Esophagus mucosa (tissue), 1 donor: ENCODE data around the gene SNRPD3. TPM values are rescaled to one million over a fixed set of nuclear protein-coding genes. Genes with fewer than 3 reads are reported as not detected.
"Not testable (repeated sequence)": the region's sequence is repeated elsewhere in the genome, so short reads cannot be mapped to it uniquely, and the experiment has no call there.

Experiments
- ATAC-seq: fragments of 200-7000 bp; cut with Tn5 transposase; one replicate; pipeline ENCODE4 v1.9.1; 2020
- total RNA-seq: library from RNA; stranded (reverse); gene quantifications from one replicate; pipeline ENCODE4 v1.2.4, GENCODE V29; 2023
- donor health status: DM: yes; HTN: yes; CAD: no.

SNRPD3 gene
- total RNA-seq = 72.7 TPM

DNA sequence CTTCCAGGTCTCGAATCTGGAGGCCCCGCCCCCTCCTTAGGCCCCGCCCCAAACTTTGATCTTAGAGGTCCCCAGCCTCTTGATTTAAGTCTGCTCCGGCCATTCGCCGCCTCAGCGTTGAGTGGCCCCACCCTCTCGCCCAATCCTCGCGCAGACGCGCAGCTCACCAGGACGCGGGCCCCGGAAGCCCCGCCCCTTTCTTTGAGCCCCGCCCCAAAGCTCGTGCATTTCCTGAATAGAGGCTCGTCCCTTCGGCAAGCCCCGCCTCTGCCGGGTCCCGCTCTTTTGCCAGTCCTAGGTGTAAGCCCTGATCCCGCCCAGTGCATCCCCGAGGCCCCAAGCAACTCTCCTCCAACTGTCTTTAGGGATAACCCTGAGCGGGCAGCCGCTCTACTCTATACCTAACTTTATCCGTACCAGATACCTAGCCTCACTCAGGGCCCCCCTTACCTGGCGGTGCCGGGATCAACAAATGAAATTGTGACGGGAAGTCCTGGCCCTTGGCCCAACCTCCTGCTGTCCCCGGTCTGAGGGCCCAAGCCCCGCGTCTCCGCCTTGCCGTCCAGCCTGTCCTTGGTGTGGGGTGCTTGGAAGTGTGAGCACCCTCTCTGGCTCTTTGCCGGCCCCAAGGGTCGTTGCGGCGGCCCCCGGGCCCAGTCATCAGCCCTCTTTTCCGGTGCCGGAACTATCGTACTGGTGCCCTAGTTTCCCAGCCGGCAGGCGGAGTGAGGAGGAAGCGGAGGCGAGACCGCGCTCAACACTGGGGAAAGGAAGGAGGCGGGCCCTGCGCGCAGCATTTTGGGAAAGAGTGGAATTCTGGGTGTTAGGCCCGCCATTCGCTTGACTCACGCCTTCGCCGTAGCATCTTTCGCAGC lies at the start of gene SNRPD3:
Gene SNRPD3 (plus strand): TSS at position 835 of the 875 bp plus-strand sequence. CDS start 1,676 bp downstream, outside the sequence.
- ATAC-seq = peak; percentile 95

GRCh38 chr22:24506802-24507438 lies 48.9 kb upstream of the SNRPD3 start:
- ATAC-seq = peak; percentile 19

DNA sequence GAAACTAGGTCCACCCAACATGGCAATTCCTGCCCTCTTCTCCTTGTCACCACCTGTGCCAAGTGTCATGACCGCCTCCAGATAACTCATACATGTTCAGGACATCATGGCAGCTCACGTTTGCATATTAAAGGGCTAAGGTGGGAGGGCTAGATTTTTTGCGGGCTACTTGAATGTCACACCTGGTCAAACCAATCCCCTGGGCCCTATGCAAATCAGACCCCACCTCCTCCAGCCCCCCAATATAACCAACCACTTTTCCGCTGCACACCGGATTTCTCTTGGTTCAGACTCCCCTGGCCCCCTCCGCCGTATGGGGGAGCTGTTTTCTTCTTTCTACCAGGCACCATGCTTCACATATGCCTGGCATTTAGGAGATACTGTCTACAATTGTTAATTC lies 48.1 kb upstream of the SNRPD3 start:
- ATAC-seq = no peak

DNA sequence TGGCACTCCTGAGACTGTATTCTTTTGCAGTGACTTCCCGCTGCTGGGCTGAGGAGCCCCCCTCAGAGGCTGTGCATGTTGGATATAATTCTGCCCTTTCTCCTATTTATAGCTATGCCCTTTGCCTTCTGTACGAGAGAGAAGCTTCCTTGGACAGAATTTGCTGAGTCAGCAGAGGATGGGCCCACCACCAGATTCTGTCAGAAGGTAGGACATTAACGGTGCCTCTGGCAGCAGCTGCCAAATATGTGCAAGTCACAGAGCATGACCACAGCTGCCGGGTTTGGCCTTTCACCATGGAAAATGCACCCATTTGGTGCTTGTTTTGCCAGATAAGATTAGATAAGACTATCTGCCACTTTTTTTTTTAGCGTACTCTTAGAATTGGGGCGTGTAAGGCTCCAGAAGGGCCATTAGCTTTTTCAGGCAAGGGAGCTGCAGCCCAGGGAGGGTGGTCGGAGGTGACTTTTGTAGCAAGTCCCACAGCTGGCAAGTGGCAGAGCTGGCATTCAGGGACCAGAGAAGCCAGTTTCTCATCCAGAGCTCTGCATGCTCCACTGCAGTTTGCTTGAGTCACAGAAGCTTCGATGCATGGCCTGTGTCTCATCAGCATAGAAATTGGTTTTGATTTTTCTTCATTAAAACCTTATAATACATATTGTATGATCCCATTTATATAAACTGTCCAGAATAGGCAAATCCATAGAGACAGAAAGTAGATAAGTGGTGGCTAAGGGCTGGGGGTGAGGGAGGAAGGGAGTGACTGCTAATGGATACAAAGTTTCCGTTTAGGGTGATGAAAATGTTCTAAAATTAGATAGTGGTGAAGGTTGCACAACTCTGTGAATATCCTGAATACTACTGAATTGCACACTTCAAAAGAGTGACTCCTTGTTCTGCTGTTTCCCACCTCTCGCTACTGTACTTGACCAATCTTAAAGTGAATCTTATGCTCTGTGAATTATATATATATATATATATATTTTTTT lies 44.9 kb upstream of the SNRPD3 start:
- ATAC-seq = peak; percentile 53

- ATAC-seq = no peak
These were observed 43.8 kb upstream of the SNRPD3 start for GRCh38 chr22:24512043-24512442.

DNA sequence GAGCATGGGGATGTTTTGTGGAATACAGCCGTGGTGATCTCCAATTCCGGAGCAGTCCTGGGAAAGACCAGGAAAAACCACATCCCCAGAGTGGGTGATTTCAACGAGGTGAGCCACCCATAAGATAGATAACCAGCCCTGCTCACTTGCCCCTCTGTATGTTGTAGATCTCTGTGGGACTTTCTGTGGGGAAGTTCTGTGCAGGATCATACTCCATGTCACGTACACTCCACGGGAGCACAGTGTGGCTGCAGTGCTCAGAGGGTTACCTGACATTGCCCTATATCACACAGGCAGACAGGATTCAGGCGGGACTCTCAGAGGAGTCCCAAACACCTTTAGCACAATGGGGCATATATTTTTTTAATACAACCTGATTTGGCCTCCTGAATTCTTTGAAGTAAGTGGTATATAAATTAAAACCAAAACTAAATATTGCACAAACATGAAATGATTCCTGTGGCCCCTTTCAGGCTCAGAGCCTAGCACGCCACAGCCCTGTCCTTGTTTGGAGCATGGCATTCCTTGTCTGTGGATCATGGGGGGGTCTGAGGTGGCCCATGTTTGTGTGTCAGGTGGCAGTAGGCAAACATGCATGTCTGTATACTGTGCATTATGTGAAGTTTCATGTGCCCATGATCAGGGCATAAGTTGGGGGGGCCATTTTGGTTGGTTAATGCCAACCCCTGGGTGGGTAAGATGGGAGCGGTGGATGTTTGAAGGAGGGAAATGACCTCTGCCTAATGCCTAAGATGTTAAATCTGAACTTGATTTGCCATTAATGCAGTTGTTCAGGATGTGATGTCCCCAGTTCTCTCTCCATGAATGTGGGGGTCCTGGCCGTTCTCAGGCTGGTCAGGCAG lies 42.2 kb upstream of the SNRPD3 start:
- no peak for ATAC-seq

- no peak for ATAC-seq
These were observed 41.4 kb upstream of the SNRPD3 start for GRCh38 chr22:24514241-24515026.

- no peak for ATAC-seq
These were observed 40.8 kb upstream of the SNRPD3 start for GRCh38 chr22:24515027-24515338.

- no peak for ATAC-seq
These were observed 39.5 kb upstream of the SNRPD3 start for GRCh38 chr22:24516301-24516737.

DNA sequence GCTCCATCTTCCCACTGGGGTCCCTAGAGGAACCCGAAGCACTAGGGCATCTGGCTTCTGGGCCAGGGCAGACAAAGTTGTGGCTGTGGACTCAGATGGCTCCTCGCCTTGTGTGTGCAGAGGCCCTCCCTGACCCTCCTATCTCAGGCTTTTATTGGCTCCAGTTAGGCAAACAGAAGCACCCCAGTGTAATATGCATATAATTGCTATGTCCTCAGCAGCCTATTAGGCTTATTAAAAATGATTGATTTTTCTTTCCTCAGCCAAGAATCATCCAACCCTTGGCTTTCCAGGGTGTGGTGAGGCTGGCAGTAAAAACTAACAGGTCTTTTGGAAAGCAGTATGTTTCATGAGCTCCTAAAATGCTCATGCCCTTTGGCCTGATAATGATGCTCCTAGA lies 38.4 kb upstream of the SNRPD3 start:
- ATAC-seq = no peak

DNA sequence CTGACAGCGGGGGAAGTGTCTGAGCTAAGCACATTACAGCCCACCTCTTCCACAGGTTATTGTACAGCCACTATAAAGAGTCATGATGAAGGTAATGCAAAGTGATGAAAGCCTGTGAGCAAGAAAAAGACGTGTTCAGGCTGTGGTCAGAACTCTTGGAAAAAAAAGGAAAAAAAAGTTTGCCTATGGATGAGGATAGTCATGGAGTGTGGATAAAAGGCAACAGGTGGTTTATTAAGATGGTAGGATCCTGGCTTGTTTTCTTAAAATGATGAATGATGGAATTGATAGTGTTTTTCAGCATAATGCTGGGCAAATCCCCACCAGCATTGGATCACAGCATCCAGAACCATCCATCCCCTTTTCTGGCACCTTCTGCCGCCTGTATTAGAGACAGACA lies 37.6 kb upstream of the SNRPD3 start:
- no peak for ATAC-seq

- ATAC-seq = no peak
These were observed 36.9 kb upstream of the SNRPD3 start for GRCh38 chr22:24518771-24519485.

- ATAC-seq = no peak
These were observed 36.3 kb upstream of the SNRPD3 start for GRCh38 chr22:24519496-24519895.

GRCh38 chr22:24521791-24522245 lies 34.0 kb upstream of the SNRPD3 start:
- ATAC-seq = peak; percentile 89

DNA sequence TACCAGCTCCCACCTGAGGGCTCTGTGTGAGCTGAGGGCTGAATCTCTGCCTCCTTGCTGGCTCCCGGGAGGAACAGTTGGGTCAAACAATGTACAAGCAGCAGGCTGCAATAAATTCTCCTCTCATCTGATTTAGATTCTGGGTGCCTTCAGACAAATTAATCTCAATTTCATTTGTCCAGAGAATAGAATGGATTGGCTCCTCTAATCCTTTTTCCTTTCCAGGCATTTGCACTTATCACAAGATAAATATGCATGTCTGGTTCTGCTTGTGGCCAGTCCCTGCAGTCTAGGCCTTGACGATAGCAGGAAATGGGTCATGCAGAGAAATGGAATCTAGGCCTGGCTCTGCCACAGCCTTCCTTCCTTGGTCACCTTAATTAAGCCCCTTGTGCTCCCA lies 31.9 kb upstream of the SNRPD3 start:
- no peak for ATAC-seq

GRCh38 chr22:24525416-24526037 lies 30.3 kb upstream of the SNRPD3 start:
- ATAC-seq = peak; percentile 87

GRCh38 chr22:24526191-24526590 lies 29.6 kb upstream of the SNRPD3 start:
- no peak for ATAC-seq

DNA sequence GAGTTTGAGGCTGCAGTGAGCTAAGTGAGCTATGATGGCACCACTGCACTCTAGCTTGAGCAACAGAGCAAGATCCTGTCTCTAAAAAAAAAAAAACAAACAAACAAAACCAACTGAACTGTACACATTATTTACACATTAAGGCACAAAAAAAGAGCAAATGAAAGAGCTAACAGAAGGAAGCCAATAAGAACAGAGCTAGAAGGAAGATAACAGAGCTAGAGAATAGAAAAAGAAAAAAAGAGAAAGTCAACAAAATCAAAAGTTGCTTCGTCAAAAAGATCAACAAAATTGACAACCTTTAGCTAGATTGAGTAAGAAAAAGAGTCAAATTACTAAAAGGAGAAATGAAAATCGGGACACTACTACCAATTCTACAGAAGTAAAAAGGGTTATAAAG lies 25.9 kb upstream of the SNRPD3 start:
- no peak for ATAC-seq

- not testable (repeated sequence) for ATAC-seq
These were observed 24.8 kb upstream of the SNRPD3 start for GRCh38 chr22:24530968-24531367.

- peak; percentile 72 for ATAC-seq
These were observed 23.7 kb upstream of the SNRPD3 start for GRCh38 chr22:24532075-24532474.
